Measurements from ENCODE around the gene PDLIM7. TPM values are rescaled to one million over a fixed set of nuclear protein-coding genes. Genes with fewer than 3 reads are reported as not detected.
"Not testable (repeated sequence)": the region's sequence is repeated elsewhere in the genome, so short reads cannot be mapped to it uniquely, and the experiment has no call there.

Gene PDLIM7
- total and polyA plus RNA-seq, 10 of the 15 experiments (the other 5 are each of a cell fraction or from before 2014, with no cell fraction given), result 0.82 to 36.6 (median 19.3) TPM

DNA sequence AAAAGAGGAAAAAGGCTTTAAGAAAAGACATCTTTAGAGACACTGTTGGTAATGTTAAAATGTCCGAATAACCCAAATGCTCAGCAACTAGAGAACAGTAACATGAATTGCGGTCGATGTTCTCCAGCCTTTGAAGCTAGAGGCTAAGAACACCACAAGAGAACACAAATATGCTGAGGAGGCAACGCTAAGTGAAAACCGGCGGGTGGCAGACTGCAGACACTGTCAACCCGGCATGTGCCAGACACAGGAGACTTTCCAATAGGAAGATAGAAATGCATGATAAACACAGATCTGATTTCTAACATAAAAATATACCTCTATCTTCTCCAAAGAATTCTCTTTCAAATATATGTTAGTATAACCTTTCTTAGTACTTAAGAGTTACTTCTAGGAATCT lies 37.7 kb upstream of the PDLIM7 start:
- no peaks in the 10 kb centered on the region for H3K4me1 ChIP-seq (ENCODE audit: control insufficient read depth, insufficient read depth, low read length)
- in situ Hi-C loops (cut with MboI) (no loop called here), intact Hi-C loops (cut with micrococcal nuclease; ENCODE audit: unreplicated experiment) (no loop called here)
- H3K36me3 ChIP-seq (ENCODE audit: control insufficient read depth in 2 of 2, insufficient read depth in 2 of 2, low read length in 1 of 2), result peaks cover 14 to 37% of the 10 kb centered on the region in 2 experiments
- H3K4me3 ChIP-seq, result no peak overlapping the region
- SMC1A ChIA-PET (ENCODE audit: uncharacterized antibody, unreplicated experiment), result no interaction called here
- no peak for TF ChIP-seq MTA2 (IDR thresholded peaks at IDR 0.05; ENCODE audit: low read depth)
- TF ChIP-seq, protein P1, sequence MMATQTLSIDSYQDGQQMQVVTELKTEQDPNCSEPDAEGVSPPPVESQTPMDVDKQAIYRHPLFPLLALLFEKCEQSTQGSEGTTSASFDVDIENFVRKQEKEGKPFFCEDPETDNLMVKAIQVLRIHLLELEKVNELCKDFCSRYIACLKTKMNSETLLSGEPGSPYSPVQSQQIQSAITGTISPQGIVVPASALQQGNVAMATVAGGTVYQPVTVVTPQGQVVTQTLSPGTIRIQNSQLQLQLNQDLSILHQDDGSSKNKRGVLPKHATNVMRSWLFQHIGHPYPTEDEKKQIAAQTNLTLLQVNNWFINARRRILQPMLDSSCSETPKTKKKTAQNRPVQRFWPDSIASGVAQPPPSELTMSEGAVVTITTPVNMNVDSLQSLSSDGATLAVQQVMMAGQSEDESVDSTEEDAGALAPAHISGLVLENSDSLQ (IDR thresholded peaks at IDR 0.05), result no peak
- no peak for TF ChIP-seq KLF5 (IDR thresholded peaks at IDR 0.05; ENCODE audit: partially characterized antibody)
- TF ChIP-seq NFYB (IDR thresholded peaks at IDR 0.05; ENCODE audit: insufficient read depth, low read depth, low read length), result no peak
- TF ChIP-seq, protein P2, sequence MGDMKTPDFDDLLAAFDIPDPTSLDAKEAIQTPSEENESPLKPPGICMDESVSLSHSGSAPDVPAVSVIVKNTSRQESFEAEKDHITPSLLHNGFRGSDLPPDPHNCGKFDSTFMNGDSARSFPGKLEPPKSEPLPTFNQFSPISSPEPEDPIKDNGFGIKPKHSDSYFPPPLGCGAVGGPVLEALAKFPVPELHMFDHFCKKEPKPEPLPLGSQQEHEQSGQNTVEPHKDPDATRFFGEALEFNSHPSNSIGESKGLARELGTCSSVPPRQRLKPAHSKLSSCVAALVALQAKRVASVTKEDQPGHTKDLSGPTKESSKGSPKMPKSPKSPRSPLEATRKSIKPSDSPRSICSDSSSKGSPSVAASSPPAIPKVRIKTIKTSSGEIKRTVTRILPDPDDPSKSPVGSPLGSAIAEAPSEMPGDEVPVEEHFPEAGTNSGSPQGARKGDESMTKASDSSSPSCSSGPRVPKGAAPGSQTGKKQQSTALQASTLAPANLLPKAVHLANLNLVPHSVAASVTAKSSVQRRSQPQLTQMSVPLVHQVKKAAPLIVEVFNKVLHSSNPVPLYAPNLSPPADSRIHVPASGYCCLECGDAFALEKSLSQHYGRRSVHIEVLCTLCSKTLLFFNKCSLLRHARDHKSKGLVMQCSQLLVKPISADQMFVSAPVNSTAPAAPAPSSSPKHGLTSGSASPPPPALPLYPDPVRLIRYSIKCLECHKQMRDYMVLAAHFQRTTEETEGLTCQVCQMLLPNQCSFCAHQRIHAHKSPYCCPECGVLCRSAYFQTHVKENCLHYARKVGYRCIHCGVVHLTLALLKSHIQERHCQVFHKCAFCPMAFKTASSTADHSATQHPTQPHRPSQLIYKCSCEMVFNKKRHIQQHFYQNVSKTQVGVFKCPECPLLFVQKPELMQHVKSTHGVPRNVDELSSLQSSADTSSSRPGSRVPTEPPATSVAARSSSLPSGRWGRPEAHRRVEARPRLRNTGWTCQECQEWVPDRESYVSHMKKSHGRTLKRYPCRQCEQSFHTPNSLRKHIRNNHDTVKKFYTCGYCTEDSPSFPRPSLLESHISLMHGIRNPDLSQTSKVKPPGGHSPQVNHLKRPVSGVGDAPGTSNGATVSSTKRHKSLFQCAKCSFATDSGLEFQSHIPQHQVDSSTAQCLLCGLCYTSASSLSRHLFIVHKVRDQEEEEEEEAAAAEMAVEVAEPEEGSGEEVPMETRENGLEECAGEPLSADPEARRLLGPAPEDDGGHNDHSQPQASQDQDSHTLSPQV (IDR thresholded peaks at IDR 0.05), result no peak
- no peaks in the 10 kb centered on the region for H3K9me3 ChIP-seq (replicated peaks; ENCODE audit: control insufficient read depth, insufficient read depth, low read length)
- H2AFZ ChIP-seq (ENCODE audit: control insufficient read depth, low read depth, low read length), result no peak overlapping the region
- H3K9ac ChIP-seq (ENCODE audit: control insufficient read depth, insufficient read depth, low read length), result no peak overlapping the region
- H3K4me2 ChIP-seq (ENCODE audit: control insufficient read depth, insufficient read depth), result no peak overlapping the region
- no peaks in the 10 kb centered on the region for H4K20me1 ChIP-seq (ENCODE audit: control insufficient read depth, insufficient read depth)
- no peak overlapping the region for H3K27ac ChIP-seq (ENCODE audit: control insufficient read depth, insufficient read depth)
- DNase-seq (ENCODE audit: low read depth, low spot score) (no peak), ATAC-seq (no peak), FAIRE-seq (no peak)
- RAD21 ChIA-PET (ENCODE audit: unreplicated experiment), result no interaction called here
- WGBS (ENCODE audit: insufficient coverage, insufficient replicate concordance, low lambda C conversion rate, missing lambda C conversion rate), result 98% methylated on average over 7 of the region's 7 CpGs
- POLR2A ChIA-PET, result no interaction called here
- H3K27me3 ChIP-seq (replicated peaks in 1 of 2; ENCODE audit: control insufficient read depth in 2 of 2, insufficient read depth in 2 of 2, low read length in 1 of 2), result no peaks in the 10 kb centered on the region
- H3K79me2 ChIP-seq (ENCODE audit: control insufficient read depth, insufficient read depth, low read length), result no peaks in the 10 kb centered on the region
- CTCF ChIA-PET, result no interaction called here
- no TSS peak for BruUV-seq (replicated peaks)

DNA sequence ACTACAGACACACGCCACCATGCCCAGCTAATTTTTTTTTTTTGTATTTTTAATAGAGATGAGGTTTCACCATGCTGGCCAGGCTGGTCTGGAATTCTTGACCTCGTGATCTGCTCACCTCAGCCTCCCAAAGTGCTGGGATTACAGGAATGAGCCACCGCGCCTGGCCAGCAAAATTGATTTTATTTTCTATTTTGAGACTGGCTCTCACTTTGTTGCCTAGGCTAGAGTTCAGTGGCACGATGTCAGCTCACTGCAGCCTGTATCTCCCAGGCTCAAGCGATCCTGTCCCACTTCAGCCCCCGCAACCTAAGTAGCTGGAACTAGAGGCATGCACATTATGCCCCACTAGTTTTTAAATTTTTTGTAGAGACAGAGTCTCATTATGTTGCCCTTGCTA lies 37.0 kb upstream of the PDLIM7 start:
- POLR2A ChIA-PET, result interaction anchor here (0.7 kb wide), 1 partner anchor 233 kb away, joined by 3 read pairs; no protein-coding TSS in a partner anchor

More for the DNA sequence above, 37.0 kb upstream of the PDLIM7 start:
- H3K4me2 ChIP-seq (ENCODE audit: control insufficient read depth, insufficient read depth); FAIRE-seq; H3K27me3 ChIP-seq (replicated peaks in 1 of 2; ENCODE audit: control insufficient read depth in 2 of 2, insufficient read depth in 2 of 2, low read length in 1 of 2); H3K4me1 ChIP-seq (ENCODE audit: control insufficient read depth, insufficient read depth, low read length); H3K9ac ChIP-seq (ENCODE audit: control insufficient read depth, insufficient read depth, low read length); H3K9me3 ChIP-seq (replicated peaks; ENCODE audit: control insufficient read depth, insufficient read depth, low read length); DNase-seq (ENCODE audit: low read depth, low spot score); ATAC-seq; H3K4me3 ChIP-seq; intact Hi-C loops (cut with micrococcal nuclease; ENCODE audit: unreplicated experiment); H2AFZ ChIP-seq (ENCODE audit: control insufficient read depth, low read depth, low read length); SMC1A ChIA-PET (ENCODE audit: uncharacterized antibody, unreplicated experiment); H3K27ac ChIP-seq (ENCODE audit: control insufficient read depth, insufficient read depth); in situ Hi-C loops (cut with MboI); H4K20me1 ChIP-seq (ENCODE audit: control insufficient read depth, insufficient read depth); H3K79me2 ChIP-seq (ENCODE audit: control insufficient read depth, insufficient read depth, low read length); CTCF ChIA-PET; BruUV-seq (replicated peaks): not testable (repeated sequence)
- peaks cover 14 to 37% of the 10 kb centered on the region in 2 experiments for H3K36me3 ChIP-seq (ENCODE audit: control insufficient read depth in 2 of 2, insufficient read depth in 2 of 2, low read length in 1 of 2)
- 98% methylated on average over 7 of the region's 7 CpGs for WGBS (ENCODE audit: insufficient coverage, insufficient replicate concordance, low lambda C conversion rate, missing lambda C conversion rate)
- RAD21 ChIA-PET (ENCODE audit: unreplicated experiment), result interaction anchor here (0.9 kb wide), 1 partner anchor 15 kb away, joined by 3 read pairs; no protein-coding TSS in a partner anchor

Data from GM12878 (cell line).